A549 (cell line): ENCODE results near the gene PPIF. TPM values are rescaled to one million over a fixed set of nuclear protein-coding genes. Genes with fewer than 3 reads are reported as not detected.
A peak's percentile ranks its signal among the peaks of the same experiment; 100 is the strongest.

ENCODE experiments used
- ATAC-seq, 2 experiments: fragments of 200-7000 bp in 1 of 2; fragments of >200 bp in 1 of 2; cut with Nextera tagmentation in 1 of 2; cut with Tn5 transposase in 1 of 2; 3 replicates each; pipeline versions ENCODE4 v1.8.0 to v1.9.1; 2018 to 2020; ENCODE audit warnings: mild to moderate bottlenecking in 1 of 2, moderate library complexity in 1 of 2
- CTCF ChIA-PET: fragments of 300-600 bp; sonication (Branson Sonifier 250); formaldehyde crosslinking; extraction: SDS; loops from one replicate; lab custom pipeline; 2021; ENCODE audit warnings: antibody characterized with exemption, inconsistent platforms; lab: Yijun Ruan, JAX
- POLR2A ChIA-PET: fragments of 350-600 bp; formaldehyde crosslinking; extraction: SDS; loops from one replicate; lab custom pipeline; 2021; ENCODE audit warnings: antibody characterized with exemption, inconsistent platforms; lab: Yijun Ruan, JAX
- DNase-seq, 2 experiments: peaks; one replicate each; pipeline versions ENCODE4 v3.0.0 to v3.0.0-alpha.2; 2011 to 2016; ENCODE audit warnings: low read depth in 1 of 2, low spot score in 1 of 2
- FAIRE-seq: peaks from 2 replicates; lab custom pipeline; 2011; peaks lifted over from hg19 to GRCh38; lab: Jason Lieb, UNC
- H3K27ac ChIP-seq, 2 experiments: fragments of >200 bp; sonication (Bioruptor Twin); formaldehyde crosslinking; 3 replicates each; pipeline ENCODE4 v1.5.1; 2016 to 2017
- H3K4me1 ChIP-seq: fragments of >200 bp; sonication (Bioruptor Twin); formaldehyde crosslinking; 3 replicates; pipeline ENCODE4 v1.6.1; 2016
- H3K4me2 ChIP-seq: fragments of >200 bp; sonication (Bioruptor Twin); formaldehyde crosslinking; 3 replicates; pipeline ENCODE4 v1.6.1; 2016
- H3K4me3 ChIP-seq: fragments of >200 bp; sonication (Bioruptor Twin); formaldehyde crosslinking; 3 replicates; pipeline ENCODE4 v1.5.1; 2016
- H3K9me3 ChIP-seq: fragments of >200 bp; sonication (Bioruptor Twin); formaldehyde crosslinking; 3 replicates; pipeline ENCODE4 v1.6.1; 2016
- CBX2 ChIP-seq: fragments of 200-600 bp; sonication (generic); IDR thresholded peaks from 2 replicates; pipeline ENCODE4 v1.6.1; 2016; ENCODE audit warnings: low read depth, mild to moderate bottlenecking, borderline replicate concordance
- CBX8 ChIP-seq: fragments of 200-600 bp; sonication (generic); IDR thresholded peaks from 2 replicates; pipeline ENCODE4 v1.6.1; 2016
- EP300 ChIP-seq, 2 experiments: fragments of >200 bp; sonication (Bioruptor Twin); formaldehyde crosslinking; IDR thresholded peaks; 2 replicates in 1 of 2; 3 replicates in 1 of 2; pipeline ENCODE4 v1.6.1; 2016 to 2017
- ESRRA ChIP-seq: fragments of 150-350 bp; IDR thresholded peaks from 2 replicates; pipeline ENCODE4 v1.6.1; 2014; ENCODE audit warnings: mild to moderate bottlenecking, low read length, borderline replicate concordance
- HDAC2 ChIP-seq: fragments of 200-600 bp; sonication (generic); IDR thresholded peaks from 2 replicates; pipeline ENCODE4 v1.6.1; 2016
- HEYL ChIP-seq: fragments of 250-450 bp; sonication (Bioruptor Pico); IDR thresholded peaks from 2 replicates; pipeline ENCODE4 v1.8.0; 2021; ENCODE audit warnings: mild to moderate bottlenecking, moderate library complexity
- HOXA7 ChIP-seq: fragments of 250-450 bp; sonication (Bioruptor Pico); IDR thresholded peaks from 2 replicates; pipeline ENCODE4 v1.5.0; 2020; ENCODE audit warnings: mild to moderate bottlenecking, moderate library complexity
- HOXB5 ChIP-seq: fragments of 250-450 bp; sonication (Bioruptor Pico); IDR thresholded peaks from 2 replicates; pipeline ENCODE4 v1.5.0; 2020; ENCODE audit warnings: mild to moderate bottlenecking, moderate library complexity
- JUN ChIP-seq, 2 experiments: fragments of >200 bp; sonication (Bioruptor Twin); formaldehyde crosslinking; IDR thresholded peaks; 2 replicates in 1 of 2; 3 replicates in 1 of 2; pipeline ENCODE4 v1.6.1; 2016 to 2017
- JUNB ChIP-seq: fragments of >200 bp; sonication (Bioruptor Twin); formaldehyde crosslinking; IDR thresholded peaks from 2 replicates; pipeline ENCODE4 v1.6.1; 2016
- MAZ ChIP-seq: fragments of 150-350 bp; IDR thresholded peaks from 2 replicates; pipeline ENCODE4 v1.6.1; 2014; ENCODE audit warnings: antibody characterized with exemption, low read depth, low read length, borderline replicate concordance
- NFE2L2 ChIP-seq: fragments of 150-350 bp; conservative IDR thresholded peaks from 2 replicates; pipeline ENCODE4 v1.6.1; 2014; ENCODE audit warnings: low read length
- NPAS2 ChIP-seq: fragments of 250-450 bp; sonication (Bioruptor Pico); IDR thresholded peaks from 2 replicates; pipeline ENCODE4 v1.8.0; 2022; ENCODE audit warnings: mild to moderate bottlenecking, moderate library complexity, borderline replicate concordance
- POLR2A ChIP-seq: IDR thresholded peaks from 2 replicates; pipeline ENCODE4 v1.6.1; 2012; ENCODE audit warnings: mild to moderate bottlenecking, low read length
- RNF2 ChIP-seq: fragments of 200-600 bp; sonication (generic); IDR thresholded peaks from 2 replicates; pipeline ENCODE4 v1.6.1; 2016; ENCODE audit warnings: low read depth, mild to moderate bottlenecking, antibody characterized with exemption, moderate library complexity, borderline replicate concordance
- SREBF2 ChIP-seq: fragments of 450-650 bp; IDR thresholded peaks from 2 replicates; pipeline ENCODE4 v1.6.1; 2014; ENCODE audit warnings: mild to moderate bottlenecking, moderate library complexity
- TP53 ChIP-seq: fragments of 250-450 bp; sonication (Bioruptor Pico); IDR thresholded peaks from 2 replicates; pipeline ENCODE4 v1.5.0; 2021; ENCODE audit warnings: mild to moderate bottlenecking, moderate library complexity
- ZC3H11A ChIP-seq: fragments of 450-650 bp; IDR thresholded peaks from 2 replicates; pipeline ENCODE4 v1.6.1; 2014; ENCODE audit warnings: antibody characterized with exemption, mild to moderate bottlenecking
- ZSCAN20 ChIP-seq: fragments of 250-450 bp; sonication (Bioruptor Pico); IDR thresholded peaks from 2 replicates; pipeline ENCODE4 v1.8.0; 2022; ENCODE audit warnings: mild to moderate bottlenecking, moderate library complexity
- WGBS: methylation state at CpG from one replicate; pipeline ENCODE4 v1.1.6; 2017; ENCODE audit errors: missing lambda C conversion rate; 5-methylcytosine and 5-hydroxymethylcytosine counted together
- polyA plus RNA-seq, 4 experiments: library from polyadenylated mRNA; depleted of rRNA in 3 of 4; stranded (reverse); fragments of >200 nt; fragmentation: RNase III in 1 of 4; extraction: RNeasy Plus Mini Kit Qiagen cat#74134 plus additional on column Dnase treatment in 1 of 4; gene quantifications; 2 replicates in 3 of 4; 3 replicates in 1 of 4; pipeline ENCODE4 v1.2.3, GENCODE V29; 2011 to 2017
- TF ChIP-seq, protein P1 (sequence below): fragments of >200 bp; sonication (Bioruptor Twin); formaldehyde crosslinking; IDR thresholded peaks from 3 replicates; pipeline ENCODE4 v1.5.1; 2016
- TF ChIP-seq, protein P2 (sequence below): fragments of >200 bp; sonication (Bioruptor Twin); formaldehyde crosslinking; IDR thresholded peaks from 3 replicates; pipeline ENCODE4 v1.6.1; 2016
- TF ChIP-seq, protein P3 (sequence below): IDR thresholded peaks from 2 replicates; pipeline ENCODE4 v1.6.1; 2012; ENCODE audit warnings: low read depth, borderline replicate concordance
- TF ChIP-seq, protein P4 (sequence below): fragments of 250-450 bp; sonication (Bioruptor Pico); IDR thresholded peaks from 2 replicates; pipeline ENCODE4 v1.5.0; 2020; ENCODE audit warnings: low read depth, mild to moderate bottlenecking, moderate library complexity
- TF ChIP-seq, protein P5 (sequence below): fragments of 250-450 bp; sonication (Bioruptor Pico); IDR thresholded peaks from 2 replicates; pipeline ENCODE4 v1.5.0; 2021; ENCODE audit warnings: mild to moderate bottlenecking, moderate library complexity, borderline replicate concordance

PPIF gene
- polyA plus RNA-seq, 2 of the 4 experiments (the other 2 are of a cell fraction): 44.8 to 75.0 TPM

DNA sequence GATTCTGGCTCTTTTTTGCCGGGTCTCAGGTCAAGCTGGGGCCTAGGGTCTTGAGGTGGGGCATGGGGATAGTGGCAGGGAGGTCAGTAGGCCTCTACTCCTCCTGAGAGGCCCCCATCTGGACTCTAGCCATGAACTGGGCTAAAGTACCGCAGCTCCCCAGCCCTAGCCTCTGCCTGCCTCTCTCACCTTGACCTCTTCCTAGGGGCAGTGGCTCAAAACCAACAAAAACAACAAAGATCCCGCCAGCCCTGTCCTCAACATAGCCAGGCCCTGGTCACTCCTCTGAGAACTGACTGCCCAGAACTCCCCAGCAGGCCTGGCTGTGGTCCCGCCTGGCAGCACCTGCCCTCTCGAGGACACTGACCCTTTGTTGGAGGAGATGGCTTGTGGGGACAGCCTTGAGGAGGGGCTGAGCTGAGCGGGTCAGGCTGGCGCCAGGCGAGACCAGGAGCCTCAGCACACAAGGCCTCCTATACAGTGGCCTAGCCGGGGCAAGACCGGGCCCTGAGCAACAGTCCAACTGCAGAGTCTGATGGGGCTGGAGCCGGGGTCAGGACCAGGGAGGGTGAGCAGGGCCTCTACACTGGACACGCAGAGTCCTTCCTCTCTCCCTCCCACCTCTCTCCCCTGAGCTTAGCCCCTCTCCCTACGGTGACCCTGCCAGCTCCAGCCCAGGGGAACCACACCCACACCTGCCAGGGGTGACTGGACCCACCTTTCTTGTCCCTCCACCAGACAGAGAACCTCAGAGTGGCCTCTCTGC is 11.6 kb upstream of the PPIF start:
- ATAC-seq: peak in 1 of 2 experiments; percentile 25; a peak in 2 of 6 replicates
- 77% methylated on average over 12 of the region's 13 CpGs for WGBS
- H3K4me2 ChIP-seq: no peak overlapping the region
- H3K4me3 ChIP-seq: no peak overlapping the region
- no peak overlapping the region; a peak in 1 of 6 replicates for H3K27ac ChIP-seq
- FAIRE-seq: no peak
- DNase-seq: no peak
- 0 out of 3 replicates have a peak, but pooled peaks cover 2% of the 10 kb centered on the region for H3K9me3 ChIP-seq
- TF ChIP-seq, protein P1, sequence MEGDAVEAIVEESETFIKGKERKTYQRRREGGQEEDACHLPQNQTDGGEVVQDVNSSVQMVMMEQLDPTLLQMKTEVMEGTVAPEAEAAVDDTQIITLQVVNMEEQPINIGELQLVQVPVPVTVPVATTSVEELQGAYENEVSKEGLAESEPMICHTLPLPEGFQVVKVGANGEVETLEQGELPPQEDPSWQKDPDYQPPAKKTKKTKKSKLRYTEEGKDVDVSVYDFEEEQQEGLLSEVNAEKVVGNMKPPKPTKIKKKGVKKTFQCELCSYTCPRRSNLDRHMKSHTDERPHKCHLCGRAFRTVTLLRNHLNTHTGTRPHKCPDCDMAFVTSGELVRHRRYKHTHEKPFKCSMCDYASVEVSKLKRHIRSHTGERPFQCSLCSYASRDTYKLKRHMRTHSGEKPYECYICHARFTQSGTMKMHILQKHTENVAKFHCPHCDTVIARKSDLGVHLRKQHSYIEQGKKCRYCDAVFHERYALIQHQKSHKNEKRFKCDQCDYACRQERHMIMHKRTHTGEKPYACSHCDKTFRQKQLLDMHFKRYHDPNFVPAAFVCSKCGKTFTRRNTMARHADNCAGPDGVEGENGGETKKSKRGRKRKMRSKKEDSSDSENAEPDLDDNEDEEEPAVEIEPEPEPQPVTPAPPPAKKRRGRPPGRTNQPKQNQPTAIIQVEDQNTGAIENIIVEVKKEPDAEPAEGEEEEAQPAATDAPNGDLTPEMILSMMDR: no peak
- TF ChIP-seq RNF2 (no peak), POLR2A (no peak), TP53 (CRISPR knock-in tag) (no peak), HDAC2 (no peak), HOXB5 (no peak)
- TF ChIP-seq, protein P2, sequence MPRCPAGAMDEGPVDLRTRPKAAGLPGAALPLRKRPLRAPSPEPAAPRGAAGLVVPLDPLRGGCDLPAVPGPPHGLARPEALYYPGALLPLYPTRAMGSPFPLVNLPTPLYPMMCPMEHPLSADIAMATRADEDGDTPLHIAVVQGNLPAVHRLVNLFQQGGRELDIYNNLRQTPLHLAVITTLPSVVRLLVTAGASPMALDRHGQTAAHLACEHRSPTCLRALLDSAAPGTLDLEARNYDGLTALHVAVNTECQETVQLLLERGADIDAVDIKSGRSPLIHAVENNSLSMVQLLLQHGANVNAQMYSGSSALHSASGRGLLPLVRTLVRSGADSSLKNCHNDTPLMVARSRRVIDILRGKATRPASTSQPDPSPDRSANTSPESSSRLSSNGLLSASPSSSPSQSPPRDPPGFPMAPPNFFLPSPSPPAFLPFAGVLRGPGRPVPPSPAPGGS: no peak
- ChIA-PET POLR2A (no interaction called here), CTCF (interaction anchor here (0.5 to 6.2 kb wide), 4 partner anchors 10 to 600 kb away, joined by 3 to 37 read pairs (median 4); partner anchors contain the start of gene PPIF)
- H3K4me1 ChIP-seq: peaks cover 8% of the 10 kb centered on the region; the same call in 2 of the 3 replicates

DNA sequence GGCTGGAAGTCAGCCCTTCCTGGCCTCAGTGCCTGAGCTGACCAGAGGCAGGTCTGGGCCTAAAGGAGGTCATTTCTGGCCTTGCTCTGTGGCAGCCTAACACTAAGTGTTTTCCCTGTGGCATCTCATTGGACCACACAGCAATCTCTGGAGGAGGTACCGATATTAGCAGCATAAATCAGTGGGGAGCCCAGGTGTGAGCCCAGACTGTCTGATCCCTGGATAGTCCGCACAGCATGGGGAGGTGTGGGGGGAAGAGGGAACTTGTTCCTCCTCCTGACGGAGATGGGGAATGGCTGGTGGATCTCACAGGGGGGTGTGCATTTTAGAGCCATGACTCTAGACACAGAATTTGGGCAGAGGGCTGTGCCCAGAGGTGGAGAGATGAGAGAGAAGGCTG is 11.0 kb upstream of the PPIF start:
- WGBS: 95% methylated on average over 3 of the region's 3 CpGs
- Histone ChIP-seq H3K4me1 (peaks cover 6% of the 10 kb centered on the region; the same call in 2 of the 3 replicates), H3K4me2 (no peak overlapping the region), H3K9me3 (0 out of 3 replicates have a peak, but pooled peaks cover 2% of the 10 kb centered on the region), H3K27ac (no peak overlapping the region), H3K4me3 (no peak overlapping the region)
- DNase-seq (no peak), FAIRE-seq (no peak), ATAC-seq (no peak; a peak in 1 of 6 replicates)
- no peak for TF ChIP-seq MAZ
- TF ChIP-seq, protein P3, sequence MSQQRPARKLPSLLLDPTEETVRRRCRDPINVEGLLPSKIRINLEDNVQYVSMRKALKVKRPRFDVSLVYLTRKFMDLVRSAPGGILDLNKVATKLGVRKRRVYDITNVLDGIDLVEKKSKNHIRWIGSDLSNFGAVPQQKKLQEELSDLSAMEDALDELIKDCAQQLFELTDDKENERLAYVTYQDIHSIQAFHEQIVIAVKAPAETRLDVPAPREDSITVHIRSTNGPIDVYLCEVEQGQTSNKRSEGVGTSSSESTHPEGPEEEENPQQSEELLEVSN: no peak
- TF ChIP-seq ZC3H11A: no peak
- no peak for TF ChIP-seq HEYL (CRISPR knock-in tag)
- TF ChIP-seq JUN (IDR thresholded peaks at IDR 0.05): no peak
- TF ChIP-seq, protein P4, sequence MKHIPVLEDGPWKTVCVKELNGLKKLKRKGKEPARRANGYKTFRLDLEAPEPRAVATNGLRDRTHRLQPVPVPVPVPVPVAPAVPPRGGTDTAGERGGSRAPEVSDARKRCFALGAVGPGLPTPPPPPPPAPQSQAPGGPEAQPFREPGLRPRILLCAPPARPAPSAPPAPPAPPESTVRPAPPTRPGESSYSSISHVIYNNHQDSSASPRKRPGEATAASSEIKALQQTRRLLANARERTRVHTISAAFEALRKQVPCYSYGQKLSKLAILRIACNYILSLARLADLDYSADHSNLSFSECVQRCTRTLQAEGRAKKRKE (CRISPR knock-in tag): no peak
- no peak for TF ChIP-seq HDAC2
- TF ChIP-seq HOXA7 (CRISPR knock-in tag): no peak
- TF ChIP-seq NPAS2 (CRISPR knock-in tag): no peak
- no peak for TF ChIP-seq ESRRA
- no peak for TF ChIP-seq EP300 (IDR thresholded peaks at IDR 0.05)
- no peak for TF ChIP-seq CBX8
- TF ChIP-seq, protein P5, sequence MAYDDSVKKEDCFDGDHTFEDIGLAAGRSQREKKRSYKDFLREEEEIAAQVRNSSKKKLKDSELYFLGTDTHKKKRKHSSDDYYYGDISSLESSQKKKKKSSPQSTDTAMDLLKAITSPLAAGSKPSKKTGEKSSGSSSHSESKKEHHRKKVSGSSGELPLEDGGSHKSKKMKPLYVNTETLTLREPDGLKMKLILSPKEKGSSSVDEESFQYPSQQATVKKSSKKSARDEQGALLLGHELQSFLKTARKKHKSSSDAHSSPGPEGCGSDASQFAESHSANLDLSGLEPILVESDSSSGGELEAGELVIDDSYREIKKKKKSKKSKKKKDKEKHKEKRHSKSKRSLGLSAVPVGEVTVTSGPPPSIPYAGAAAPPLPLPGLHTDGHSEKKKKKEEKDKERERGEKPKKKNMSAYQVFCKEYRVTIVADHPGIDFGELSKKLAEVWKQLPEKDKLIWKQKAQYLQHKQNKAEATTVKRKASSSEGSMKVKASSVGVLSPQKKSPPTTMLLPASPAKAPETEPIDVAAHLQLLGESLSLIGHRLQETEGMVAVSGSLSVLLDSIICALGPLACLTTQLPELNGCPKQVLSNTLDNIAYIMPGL (CRISPR knock-in tag): no peak
- TF ChIP-seq SREBF2: no peak
- TF ChIP-seq NFE2L2: no peak
- no peak for TF ChIP-seq ZSCAN20
- TF ChIP-seq CBX2: no peak
- TF ChIP-seq JUNB: no peak
- CTCF ChIA-PET: interaction anchor here (1.0 to 6.2 kb wide), 3 partner anchors 9 to 12 kb away, joined by 3 to 37 read pairs (median 3); partner anchors contain the start of gene PPIF
- POLR2A ChIA-PET: no interaction called here
